ENCODE results near the gene COMTD1.

- TF ChIP-seq CTCF (IDR thresholded peaks at IDR 0.05; ENCODE audit: insufficient read depth, low read length) (no peak), POLR2AphosphoS5 (IDR thresholded peaks at IDR 0.05; ENCODE audit: low read depth) (no peak), GABPA (IDR thresholded peaks at IDR 0.05; ENCODE audit: low read depth) (no peak), SPI1 (IDR thresholded peaks at IDR 0.05; ENCODE audit: borderline replicate concordance, low read depth) (no peak)
Measured at GRCh38 chr10:75228834-75229233, 6.9 kb downstream of the COMTD1 start.

All from HL-60 (cell line).